HepG2 (cell line): ENCODE data around the gene WNT3A. TPM values are rescaled to one million over a fixed set of nuclear protein-coding genes. Genes with fewer than 3 reads are reported as not detected.

Experiments
- ATAC-seq: fragments of 200-7000 bp; cut with Tn5 transposase; 3 replicates; pipeline ENCODE4 v1.9.1; 2020; ENCODE audit warnings: mild to moderate bottlenecking, moderate library complexity
- BruUV-seq: library from RNA; stranded (reverse); fragments of 400-500 nt; replicated peaks from 2 replicates; lab custom pipeline; 2021; lab: Mats Ljungman, UMichigan
- CTCF ChIA-PET: fragments of 300-600 bp; formaldehyde crosslinking; extraction: SDS; loops from one replicate; lab custom pipeline; 2021; ENCODE audit warnings: low total read pairs, inconsistent platforms, low intra/inter-chr PET ratio; lab: Yijun Ruan, JAX
- POLR2A ChIA-PET: fragments of 350-600 bp; sonication (Branson Sonifier 250); formaldehyde crosslinking; loops from one replicate; lab custom pipeline; 2020; ENCODE audit warnings: antibody characterized with exemption, inconsistent platforms; lab: Yijun Ruan, JAX
- DNase-seq: peaks from one replicate; pipeline ENCODE4 v3.0.0-alpha.2; 2015; ENCODE audit warnings: low spot score
- FAIRE-seq: peaks from 3 replicates; lab custom pipeline; 2011; peaks lifted over from hg19 to GRCh38; lab: Jason Lieb, UNC
- H2AFZ ChIP-seq: one replicate; pipeline ENCODE4 v1.6.1; 2011; ENCODE audit warnings: low read length, inconsistent platforms
- H3K27ac ChIP-seq: fragments of 300-600 bp; 3 replicates; pipeline ENCODE4 v1.8.0; 2011; ENCODE audit warnings: mixed run types, mild to moderate bottlenecking, mixed read lengths, low read length, inconsistent platforms; ENCODE audit not compliant: insufficient read depth; ENCODE audit errors: extremely low read length
- H3K27me3 ChIP-seq, 2 experiments: fragments of 200-600 bp in 1 of 2; 2 replicates in 1 of 2; 3 replicates in 1 of 2; pipeline versions ENCODE4 v1.6.0 to v1.8.0; 2011; ENCODE audit warnings: low read length in 2 of 2, mild to moderate bottlenecking in 2 of 2, moderate library complexity in 2 of 2, inconsistent platforms in 1 of 2; ENCODE audit not compliant: insufficient read depth in 2 of 2, control insufficient read depth in 1 of 2
- H3K36me3 ChIP-seq, 2 experiments: fragments of 200-600 bp in 1 of 2; replicated peaks in 1 of 2; 2 replicates in 1 of 2; 3 replicates in 1 of 2; pipeline versions ENCODE4 v1.5.1 to v1.8.0; 2011; ENCODE audit warnings: low read length in 2 of 2, inconsistent platforms in 1 of 2; ENCODE audit not compliant: insufficient read depth in 2 of 2, control insufficient read depth in 1 of 2
- H3K4me1 ChIP-seq: 2 replicates; pipeline ENCODE4 v1.5.1; 2012; ENCODE audit warnings: low read length, inconsistent platforms; ENCODE audit not compliant: insufficient read depth
- H3K4me2 ChIP-seq: 2 replicates; pipeline ENCODE4 v1.6.0; 2011; ENCODE audit warnings: low read depth, low read length, inconsistent platforms
- H3K4me3 ChIP-seq, 3 experiments: fragments of 200-600 bp in 1 of 3; sonication (generic), shearing (Covaris generic) in 1 of 3; replicated peaks in 1 of 3; 2 replicates each; pipeline ENCODE4 v1.5.1; 2011 to 2016; ENCODE audit warnings: low read length in 3 of 3, inconsistent platforms in 2 of 3, low read depth in 2 of 3, mild to moderate bottlenecking in 2 of 3, control low read depth in 1 of 3, mixed read lengths in 1 of 3; ENCODE audit not compliant: insufficient read depth in 1 of 3
- H3K79me2 ChIP-seq: one replicate; pipeline ENCODE4 v1.6.1; 2011; ENCODE audit warnings: low read length, inconsistent platforms; ENCODE audit not compliant: insufficient read depth
- H3K9ac ChIP-seq: 2 replicates; pipeline ENCODE4 v1.6.0; 2011; ENCODE audit warnings: mild to moderate bottlenecking, low read depth, low read length, inconsistent platforms; ENCODE audit not compliant: insufficient read depth
- H3K9me3 ChIP-seq: 2 replicates; pipeline ENCODE4 v1.5.1; 2012; ENCODE audit warnings: mild to moderate bottlenecking, low read length
- H4K20me1 ChIP-seq: 2 replicates; pipeline ENCODE4 v1.6.0; 2011; ENCODE audit warnings: inconsistent platforms, mild to moderate bottlenecking, low read length, moderate library complexity; ENCODE audit not compliant: insufficient read depth
- BCL6 ChIP-seq: IDR thresholded peaks from 2 replicates; pipeline ENCODE4 v1.6.1; 2016; ENCODE audit warnings: missing genetic modification reagents, missing compliant biosample characterization
- HNF4G ChIP-seq, 2 experiments: sonication (generic) in 1 of 2; formaldehyde crosslinking in 1 of 2; IDR thresholded peaks; 2 replicates each; pipeline versions ENCODE4 v1.4.0 to v1.6.1; 2011 to 2020; ENCODE audit warnings: borderline replicate concordance in 2 of 2, low read depth in 2 of 2, mild to moderate bottlenecking in 2 of 2, low read length in 1 of 2, missing genetic modification reagents in 1 of 2, moderate library complexity in 1 of 2
- KLF6 ChIP-seq: IDR thresholded peaks from 2 replicates; pipeline ENCODE4 v1.8.0; 2016; ENCODE audit warnings: missing biosample characterization, missing genetic modification reagents
- PLSCR1 ChIP-seq: sonication (generic); formaldehyde crosslinking; IDR thresholded peaks from 2 replicates; pipeline ENCODE4 v1.5.0; 2020; ENCODE audit warnings: missing genetic modification reagents, mild to moderate bottlenecking, borderline replicate concordance
- SP2 ChIP-seq: sonication (generic); formaldehyde crosslinking; IDR thresholded peaks from 2 replicates; pipeline ENCODE4 v1.5.1; 2020; ENCODE audit warnings: mild to moderate bottlenecking, missing genetic modification reagents
- TMF1 ChIP-seq: sonication (generic); formaldehyde crosslinking; IDR thresholded peaks from 2 replicates; pipeline ENCODE4 v1.8.1; 2022; ENCODE audit warnings: low read depth, missing genetic modification reagents
- ZMYM3 ChIP-seq: sonication (generic); formaldehyde crosslinking; IDR thresholded peaks from 2 replicates; pipeline ENCODE4 v1.5.1; 2020; ENCODE audit warnings: mild to moderate bottlenecking, missing genetic modification reagents
- ZNF207 ChIP-seq: fragments of 450-650 bp; IDR thresholded peaks from 2 replicates; pipeline ENCODE4 v1.6.1; 2016; ENCODE audit warnings: antibody characterized with exemption, borderline replicate concordance
- ZNF441 ChIP-seq: sonication (generic); formaldehyde crosslinking; IDR thresholded peaks from 2 replicates; pipeline ENCODE4 v1.7.0; 2021; ENCODE audit warnings: missing genetic modification reagents, borderline replicate concordance
- ZNF468 ChIP-seq: sonication (generic); formaldehyde crosslinking; IDR thresholded peaks from 2 replicates; pipeline ENCODE4 v1.8.0; 2022; ENCODE audit warnings: mild to moderate bottlenecking, moderate library complexity, missing genetic modification reagents
- ZNF816 ChIP-seq: sonication (generic); formaldehyde crosslinking; IDR thresholded peaks from 2 replicates; pipeline ENCODE4 v1.8.0; 2022; ENCODE audit warnings: missing genetic modification reagents, mild to moderate bottlenecking, borderline replicate concordance
- ZNF878 ChIP-seq: sonication (generic); formaldehyde crosslinking; IDR thresholded peaks from 2 replicates; pipeline ENCODE4 v1.8.1; 2023; ENCODE audit warnings: mild to moderate bottlenecking, missing genetic modification reagents, moderate library complexity
- WGBS: methylation state at CpG from one replicate; pipeline ENCODE4 v1.1.6; 2017; ENCODE audit warnings: low lambda C conversion rate; 5-methylcytosine and 5-hydroxymethylcytosine counted together
- in situ Hi-C: cut with HindIII; loops from 2 replicates; pipeline ENCODE4 v1.10.0; 2017; ENCODE audit warnings: low pct_unique_long_range_greater_than_20kb; ENCODE audit not compliant: extremely low pct_ligation_motif_present
- intact Hi-C: fragments of 100-400 bp; cut with micrococcal nuclease; formaldehyde crosslinking; loops from one replicate; pipeline ENCODE4 v1.10.0; 2022; ENCODE audit not compliant: unreplicated experiment
- polyA plus RNA-seq, 8 experiments: library from polyadenylated mRNA; depleted of rRNA in 3 of 8; stranded (reverse) in 7 of 8; unstranded in 1 of 8; fragments of >200 nt; fragmentation: Illumina TruSeq in 4 of 8; extraction: Trizol in 4 of 8; gene quantifications; 2 replicates each; pipeline versions ENCODE4 v1.2.1 to v1.2.3, GENCODE V29; 2011 to 2016; ENCODE audit warnings: low read depth in 4 of 8, missing spikeins in 1 of 8, mixed read lengths in 1 of 8; ENCODE audit not compliant: insufficient read depth in 1 of 8
- total RNA-seq, 5 experiments: library from RNA; depleted of rRNA; stranded (reverse); fragments of >200 nt; fragmentation: Illumina TruSeq; extraction: Trizol; gene quantifications; 2 replicates each; pipeline ENCODE4 v1.2.3, GENCODE V29; 2016; ENCODE audit warnings: low read depth in 1 of 5

WNT3A gene
- total and polyA plus RNA-seq, 2 of the 13 experiments (the other 11 are each of a cell fraction or from before 2014, with no cell fraction given) = not detected

- in situ Hi-C loops (no loop called here), intact Hi-C loops (no loop called here)
- no peak for TF ChIP-seq PLSCR1 (CRISPR knock-in tag)
- TF ChIP-seq SP2 (CRISPR knock-in tag) = no peak
- no peak for TF ChIP-seq ZNF207
- TF ChIP-seq ZMYM3 (CRISPR knock-in tag) = no peak
- TF ChIP-seq HNF4G (IDR thresholded peaks at IDR 0.05; ENCODE audit: borderline replicate concordance, low read depth, low read length) = no peak
- TF ChIP-seq HNF4G (CRISPR knock-in tag; IDR thresholded peaks at IDR 0.05; ENCODE audit: borderline replicate concordance, low read depth) = no peak
- TF ChIP-seq ZNF816 (CRISPR knock-in tag) = no peak
- TF ChIP-seq BCL6 (CRISPR knock-in tag) = no peak
- TF ChIP-seq ZNF468 = no peak
- no peak for TF ChIP-seq TMF1 (CRISPR knock-in tag)
- no peak for TF ChIP-seq KLF6
- no peak for TF ChIP-seq ZNF878 (CRISPR knock-in tag)
- TF ChIP-seq ZNF441 (CRISPR knock-in tag) = no peak
- POLR2A ChIA-PET = no interaction called here
- Histone ChIP-seq H3K4me3 (no peak overlapping the region), H3K9ac (no peak overlapping the region), H2AFZ (no peak overlapping the region), H4K20me1 (no peaks in the 10 kb centered on the region), H3K4me2 (no peak overlapping the region), H3K36me3 (no peaks in the 10 kb centered on the region), H3K4me1 (no peaks in the 10 kb centered on the region), H3K9me3 (no peaks in the 10 kb centered on the region), H3K27ac (no peak overlapping the region), H3K27me3 (peaks cover 10 to 77% of the 10 kb centered on the region in 2 experiments), H3K79me2 (no peaks in the 10 kb centered on the region)
- FAIRE-seq (no peak), ATAC-seq (no peak), DNase-seq (no peak)
- no TSS peak for BruUV-seq
- 5% methylated on average over 15 of the region's 24 CpGs for WGBS
- CTCF ChIA-PET = no interaction called here
Observed at GRCh38 chr1:228013131-228013934, 6.5 kb downstream of the WNT3A start.
